ENCODE measurements around the gene CECR2. TPM values are rescaled to one million over a fixed set of nuclear protein-coding genes. Genes with fewer than 3 reads are reported as not detected.

CECR2 gene
- total and polyA plus RNA-seq, 4 donors = 1.1 to 14.5 (median 7.7) TPM

- DNase-seq = peak in 2 of 3 donors; percentile 29 to 34
Observed at GRCh38 chr22:17471886-17472535, 102.8 kb downstream of the CECR2 start.

GRCh38 chr22:17472932-17473331 is 103.7 kb downstream of the CECR2 start:
- WGBS, 2 donors = 48 to 61% methylated on average over 5 of the region's 5 CpGs
- Histone ChIP-seq H3K27me3 (ENCODE audit: control insufficient read depth in 3 of 3, insufficient read depth in 3 of 3, low read length in 2 of 3) (no peaks in the 10 kb centered on the region), H3K27ac (ENCODE audit: low read depth in 1 of 2, low read length in 1 of 2) (no peak overlapping the region), H3K36me3 (ENCODE audit: control insufficient read depth in 4 of 4, insufficient read depth in 4 of 4, low read length in 4 of 4) (no peaks in the 10 kb centered on the region), H3K4me1 (ENCODE audit: control insufficient read depth in 5 of 5, insufficient read depth in 5 of 5, low read length in 5 of 5) (peaks cover 2 to 29% (median 9%) of the 10 kb centered on the region in 5 donors), H3K9ac (ENCODE audit: insufficient read depth in 1 of 2, low read length in 2 of 2) (peak overlapping the region in 1 of 2 donors; percentile 4), H3K4me3 (no peak overlapping the region), H3K9me3 (ENCODE audit: control insufficient read depth in 4 of 4, insufficient read depth in 3 of 4, low read length in 3 of 4) (no peaks in the 10 kb centered on the region)
- ATAC-seq (ENCODE audit: insufficient read depth, low FRiP score) (no peak), DNase-seq (peak; percentile 52 to 68 (median 64))
- TF ChIP-seq CTCF (IDR thresholded peaks at IDR 0.05; ENCODE audit: control extremely low read depth, extremely low read depth) = no peak

More at GRCh38 chr22:17471886-17472535, 102.8 kb downstream of the CECR2 start:
- H3K27me3 ChIP-seq (ENCODE audit: control insufficient read depth in 3 of 3, insufficient read depth in 3 of 3, low read length in 2 of 3) = no peaks in the 10 kb centered on the region
- peak overlapping the region in 1 of 2 donors; percentile 33 for H3K27ac ChIP-seq (ENCODE audit: low read depth in 1 of 2, low read length in 1 of 2)
- ATAC-seq (ENCODE audit: insufficient read depth, low FRiP score) = no peak
- no peak overlapping the region for H3K4me3 ChIP-seq
- H3K9ac ChIP-seq (ENCODE audit: insufficient read depth in 1 of 2, low read length in 2 of 2) = no peak overlapping the region
- H3K4me1 ChIP-seq (ENCODE audit: control insufficient read depth in 5 of 5, insufficient read depth in 5 of 5, low read length in 5 of 5) = peaks cover 2 to 21% (median 9%) of the 10 kb centered on the region in 5 donors
- H3K9me3 ChIP-seq (ENCODE audit: control insufficient read depth in 4 of 4, insufficient read depth in 3 of 4, low read length in 3 of 4) = no peaks in the 10 kb centered on the region
- WGBS, 2 donors = 71 to 72% methylated on average over 6 of the region's 6 CpGs
- H3K36me3 ChIP-seq (ENCODE audit: control insufficient read depth in 4 of 4, insufficient read depth in 4 of 4, low read length in 4 of 4) = no peaks in the 10 kb centered on the region
- TF ChIP-seq CTCF (IDR thresholded peaks at IDR 0.05; ENCODE audit: control extremely low read depth, extremely low read depth) = no peak

GRCh38 chr22:17475318-17476230 is 106.3 kb downstream of the CECR2 start:
- ATAC-seq (ENCODE audit: insufficient read depth, low FRiP score) = no peak
- Histone ChIP-seq H3K4me3 (no peak overlapping the region), H3K9ac (ENCODE audit: insufficient read depth in 1 of 2, low read length in 2 of 2) (no peak overlapping the region), H3K27ac (ENCODE audit: low read depth in 1 of 2, low read length in 1 of 2) (no peak overlapping the region), H3K4me1 (ENCODE audit: control insufficient read depth in 5 of 5, insufficient read depth in 5 of 5, low read length in 5 of 5) (peaks cover 2 to 29% (median 9%) of the 10 kb centered on the region in 5 donors), H3K36me3 (ENCODE audit: control insufficient read depth in 4 of 4, insufficient read depth in 4 of 4, low read length in 4 of 4) (peaks cover 0 to 2% (median 0%) of the 10 kb centered on the region in 4 donors), H3K9me3 (ENCODE audit: control insufficient read depth in 4 of 4, insufficient read depth in 3 of 4, low read length in 3 of 4) (no peaks in the 10 kb centered on the region), H3K27me3 (ENCODE audit: control insufficient read depth in 3 of 3, insufficient read depth in 3 of 3, low read length in 2 of 3) (no peaks in the 10 kb centered on the region)
- no peak for DNase-seq
- WGBS, 2 donors = 92 to 93% methylated on average over 12 of the region's 12 CpGs
- TF ChIP-seq CTCF (IDR thresholded peaks at IDR 0.05; ENCODE audit: control extremely low read depth, extremely low read depth) = no peak
